Amniotic stem cell (primary cell): Measurements from ENCODE around the gene TPST1.
"Not testable (repeated sequence)": the region's sequence is repeated elsewhere in the genome, so short reads cannot be mapped to it uniquely, and the experiment has no call there.

ENCODE experiments used
- DNase-seq: peaks from one replicate; lab custom pipeline; 2025; lab: John Stamatoyannopoulos, UW

TPST1 gene

GRCh38 chr7:66333443-66333842, 128.3 kb downstream of the TPST1 start:
- no peak for DNase-seq

GRCh38 chr7:66335318-66335717, 130.2 kb downstream of the TPST1 start:
- no peak for DNase-seq

GRCh38 chr7:66336760-66337159, 131.6 kb downstream of the TPST1 start:
- no peak for DNase-seq

- DNase-seq, result no peak
Measured at GRCh38 chr7:66339141-66339540, 134.0 kb downstream of the TPST1 start.

- DNase-seq, result no peak
Measured at GRCh38 chr7:66344166-66344565, 139.0 kb downstream of the TPST1 start.

- DNase-seq, result no peak
Measured at GRCh38 chr7:66348531-66348930, 143.4 kb downstream of the TPST1 start.

- DNase-seq, result no peak
Measured at GRCh38 chr7:66348959-66349358, 143.8 kb downstream of the TPST1 start.

- DNase-seq, result no peak
Measured at GRCh38 chr7:66352071-66352470, 146.9 kb downstream of the TPST1 start.

- DNase-seq, result no peak
Measured at GRCh38 chr7:66353547-66353946, 148.4 kb downstream of the TPST1 start.

- DNase-seq, result no peak
Measured at GRCh38 chr7:66355756-66356155, 150.6 kb downstream of the TPST1 start.

GRCh38 chr7:66356277-66356721, 151.2 kb downstream of the TPST1 start:
- no peak for DNase-seq

- DNase-seq, result no peak
Measured at GRCh38 chr7:66357087-66357486, 152.0 kb downstream of the TPST1 start.

GRCh38 chr7:66359656-66360211, 154.6 kb downstream of the TPST1 start:
- DNase-seq, result no peak

- DNase-seq, result no peak
Measured at GRCh38 chr7:66362136-66362535, 157.0 kb downstream of the TPST1 start.

GRCh38 chr7:66363635-66364034, 158.5 kb downstream of the TPST1 start:
- no peak for DNase-seq

- DNase-seq, result not testable (repeated sequence)
Measured at GRCh38 chr7:66365031-66365430, 159.9 kb downstream of the TPST1 start.

- DNase-seq, result no peak
Measured at GRCh38 chr7:66371096-66371824, 166.1 kb downstream of the TPST1 start.

- DNase-seq, result not testable (repeated sequence)
Measured at GRCh38 chr7:66374141-66374840, 169.2 kb downstream of the TPST1 start.

GRCh38 chr7:66376264-66376945, 171.3 kb downstream of the TPST1 start:
- DNase-seq, result no peak

- no peak for DNase-seq
Measured at GRCh38 chr7:66377045-66377444, 171.9 kb downstream of the TPST1 start.

- no peak for DNase-seq
Measured at GRCh38 chr7:66377714-66378113, 172.6 kb downstream of the TPST1 start.

- no peak for DNase-seq
Measured at GRCh38 chr7:66379542-66380160, 174.5 kb downstream of the TPST1 start.
